ENCODE measurements around the gene OXTR.

The OXTR gene

GRCh38 chr3:8767667-8768363 lies 1.6 kb downstream of the OXTR start:
- peak; percentile 62 for DNase-seq (ENCODE audit: low spot score)

GRCh38 chr3:8767256-8767666 lies 2.2 kb downstream of the OXTR start:
- DNase-seq (ENCODE audit: low spot score): peak; percentile 24

- peak; percentile 4 for DNase-seq (ENCODE audit: low spot score)
Measured at GRCh38 chr3:8766148-8766547, 3.3 kb downstream of the OXTR start.

GRCh38 chr3:8765528-8765927 lies 3.9 kb downstream of the OXTR start:
- peak; percentile 2 for DNase-seq (ENCODE audit: low spot score)

- peak; percentile 8 for DNase-seq (ENCODE audit: low spot score)
Measured at GRCh38 chr3:8764528-8764927, 4.9 kb downstream of the OXTR start.

GRCh38 chr3:8762607-8763377 lies 6.6 kb downstream of the OXTR start:
- no peak for DNase-seq (ENCODE audit: low spot score)

GRCh38 chr3:8761866-8762265 lies 7.5 kb downstream of the OXTR start:
- no peak for DNase-seq (ENCODE audit: low spot score)

GRCh38 chr3:8760506-8760905 lies 8.9 kb downstream of the OXTR start:
- DNase-seq (ENCODE audit: low spot score): no peak

GRCh38 chr3:8760091-8760490 lies 9.3 kb downstream of the OXTR start:
- no peak for DNase-seq (ENCODE audit: low spot score)

- DNase-seq (ENCODE audit: low spot score): no peak
Measured at GRCh38 chr3:8759038-8759707, 10.2 kb downstream of the OXTR start.

GRCh38 chr3:8757551-8758518 lies 11.6 kb downstream of the OXTR start:
- no peak for DNase-seq (ENCODE audit: low spot score)

GRCh38 chr3:8756671-8757070 lies 12.7 kb downstream of the OXTR start:
- no peak for DNase-seq (ENCODE audit: low spot score)

- no peak for DNase-seq (ENCODE audit: low spot score)
Measured at GRCh38 chr3:8755564-8756237, 13.7 kb downstream of the OXTR start.

- no peak for DNase-seq (ENCODE audit: low spot score)
Measured at GRCh38 chr3:8755097-8755496, 14.3 kb downstream of the OXTR start.

GRCh38 chr3:8752832-8753231 lies 16.6 kb downstream of the OXTR start:
- no peak for DNase-seq (ENCODE audit: low spot score)

GRCh38 chr3:8749316-8749715 lies 20.1 kb downstream of the OXTR start:
- no peak for DNase-seq (ENCODE audit: low spot score)

GRCh38 chr3:8746780-8747345 lies 22.6 kb downstream of the OXTR start:
- no peak for DNase-seq (ENCODE audit: low spot score)

GRCh38 chr3:8745619-8746370 lies 23.6 kb downstream of the OXTR start:
- no peak for DNase-seq (ENCODE audit: low spot score)

GRCh38 chr3:8743911-8744310 lies 25.5 kb downstream of the OXTR start:
- no peak for DNase-seq (ENCODE audit: low spot score)

GRCh38 chr3:8743021-8743601 lies 26.3 kb downstream of the OXTR start:
- no peak for DNase-seq (ENCODE audit: low spot score)
